Right atrium auricular region (tissue), 2 donors: ENCODE results near the gene HMGN4. TPM values are rescaled to one million over a fixed set of nuclear protein-coding genes. Genes with fewer than 3 reads are reported as not detected.
A peak's percentile ranks its signal among the peaks of the same experiment; 100 is the strongest.

ENCODE experiments used
- DNase-seq: peaks from one replicate; pipeline ENCODE4 v3.0.0-alpha.2; 2019; ENCODE audit warnings: low spot score
- H3K27ac ChIP-seq, 2 donors: fragments of 200-600 bp; sonication (generic); 1 replicate in 1 of 2; 2 replicates in 1 of 2; pipeline ENCODE4 v1.5.1; 2016 to 2019
- H3K27me3 ChIP-seq, 2 donors: fragments of 200-600 bp; sonication (generic); one replicate each; pipeline versions ENCODE4 v1.5.1 to v1.6.0; 2017 to 2019
- H3K36me3 ChIP-seq: fragments of 200-600 bp; sonication (generic); one replicate; pipeline ENCODE4 v1.5.1; 2016
- H3K4me1 ChIP-seq, 2 donors: fragments of 200-600 bp; sonication (generic); one replicate each; pipeline versions ENCODE4 v1.5.1 to v1.6.0; 2017 to 2019
- H3K4me3 ChIP-seq, 2 donors: fragments of 200-600 bp; sonication (generic); 1 replicate in 1 of 2; 2 replicates in 1 of 2; pipeline ENCODE4 v1.5.1; 2017 to 2019; ENCODE audit warnings: mild to moderate bottlenecking in 1 of 2, moderate library complexity in 1 of 2
- H3K9me3 ChIP-seq, 2 donors: fragments of 200-600 bp; sonication (generic); one replicate each; pipeline ENCODE4 v1.5.1; 2019
- CTCF ChIP-seq, 2 donors: fragments of 200-600 bp; sonication (generic); IDR thresholded peaks; one replicate each; pipeline ENCODE4 v1.5.1; 2019; ENCODE audit warnings: antibody characterized with exemption in 2 of 2
- total RNA-seq, 2 donors: library from RNA; depleted of rRNA; stranded (reverse); fragments of >200 nt; gene quantifications; one replicate each; pipeline ENCODE4 v1.1.0, GENCODE V29; 2016

The HMGN4 gene
- total RNA-seq, 2 donors from 2014 or later: 36.1 to 52.5 TPM

GRCh38 chr6:26495281-26495680, 42.9 kb upstream of the HMGN4 start:
- H3K36me3 ChIP-seq: no peaks in the 10 kb centered on the region
- no peaks in the 10 kb centered on the region for H3K4me1 ChIP-seq
- no peaks in the 10 kb centered on the region for H3K9me3 ChIP-seq
- no peak overlapping the region for H3K27ac ChIP-seq
- DNase-seq: no peak
- no peaks in the 10 kb centered on the region for H3K27me3 ChIP-seq
- no peak overlapping the region for H3K4me3 ChIP-seq
- TF ChIP-seq CTCF (IDR thresholded peaks at IDR 0.05): no peak

- no peaks in the 10 kb centered on the region for H3K36me3 ChIP-seq
- TF ChIP-seq CTCF (IDR thresholded peaks at IDR 0.05): no peak
Measured at GRCh38 chr6:26497610-26498009, 40.6 kb upstream of the HMGN4 start.

GRCh38 chr6:26500102-26500501, 38.1 kb upstream of the HMGN4 start, which contains the start of gene BTN1A1:
TSS of gene BTN1A1 (plus strand) at chr6:26500303. CDS start at chr6:26501287, 984 bp downstream.
- DNase-seq: no peak
- H3K4me3 ChIP-seq: no peak within 1 kb of the TSS

More at GRCh38 chr6:26497610-26498009, 40.6 kb upstream of the HMGN4 start:
- Histone ChIP-seq H3K4me1 (peaks cover 0 to 11% of the 10 kb centered on the region in 2 donors), H3K4me3 (no peak overlapping the region), H3K27me3 (peaks cover 6 to 7% of the 10 kb centered on the region in 2 donors), H3K9me3 (no peaks in the 10 kb centered on the region), H3K27ac (no peak overlapping the region)
- no peak for DNase-seq

GRCh38 chr6:26501482-26501986, 36.6 kb upstream of the HMGN4 start:
- Histone ChIP-seq H3K36me3 (no peaks in the 10 kb centered on the region), H3K4me3 (peak overlapping the region in 1 of 2 donors; percentile 46), H3K27me3 (peaks cover 7% of the 10 kb centered on the region in 2 donors), H3K9me3 (no peaks in the 10 kb centered on the region), H3K27ac (no peak overlapping the region), H3K4me1 (peaks cover 0 to 11% of the 10 kb centered on the region in 2 donors)
- no peak for DNase-seq
- TF ChIP-seq CTCF (IDR thresholded peaks at IDR 0.05): no peak

More at GRCh38 chr6:26500102-26500501, 38.1 kb upstream of the HMGN4 start, which contains the start of gene BTN1A1:
- no peak for TF ChIP-seq CTCF (IDR thresholded peaks at IDR 0.05)
- no peak within 1 kb of the TSS for H3K27ac ChIP-seq
- no peaks in the 10 kb centered on the region for H3K9me3 ChIP-seq
- H3K4me1 ChIP-seq: peaks cover 0 to 11% of the 10 kb centered on the region in 2 donors
- H3K27me3 ChIP-seq: peaks cover 7% of the 10 kb centered on the region in 2 donors
- H3K36me3 ChIP-seq: no peaks in the 10 kb centered on the region

GRCh38 chr6:26502165-26502564, 36.0 kb upstream of the HMGN4 start:
- peaks cover 7% of the 10 kb centered on the region in 2 donors for H3K27me3 ChIP-seq

More at GRCh38 chr6:26502165-26502564, 36.0 kb upstream of the HMGN4 start:
- H3K4me1 ChIP-seq: peaks cover 0 to 11% of the 10 kb centered on the region in 2 donors
- H3K4me3 ChIP-seq: peak overlapping the region in 1 of 2 donors; percentile 46
- no peak for DNase-seq
- no peaks in the 10 kb centered on the region for H3K36me3 ChIP-seq
- no peaks in the 10 kb centered on the region for H3K9me3 ChIP-seq
- no peak overlapping the region for H3K27ac ChIP-seq
- TF ChIP-seq CTCF (IDR thresholded peaks at IDR 0.05): no peak
